Measurements from ENCODE around the gene NXPE4. TPM values are rescaled to one million over a fixed set of nuclear protein-coding genes. Genes with fewer than 3 reads are reported as not detected.

NXPE4 gene
- total and polyA plus RNA-seq, 2 of the 8 experiments (the other 6 are each of a cell fraction or from before 2014, with no cell fraction given): not detected

- POLR2A ChIA-PET (ENCODE audit: partially characterized antibody): no interaction called here
- 83% methylated on average over 4 of the region's 4 CpGs; no CpG with 5 or more reads in 1 of the 2 experiments for WGBS, 2 experiments (ENCODE audit: extremely low coverage in 1 of 2, insufficient coverage in 1 of 2, insufficient read length in 1 of 2, insufficient replicate concordance in 2 of 2, low coverage in 1 of 2, low lambda C conversion rate in 2 of 2, missing lambda C conversion rate in 1 of 2)
- no peak overlapping the region for H3K23ac ChIP-seq (ENCODE audit: insufficient read length)
- no peak overlapping the region for H2BK120ac ChIP-seq (replicated peaks; ENCODE audit: low read depth, low read length)
- H3K14ac ChIP-seq (ENCODE audit: insufficient read length): no peak overlapping the region
- H3K4me1 ChIP-seq (replicated peaks in 1 of 4; ENCODE audit: control insufficient read depth in 3 of 4, insufficient read depth in 4 of 4, low read length in 3 of 4): no peaks in the 10 kb centered on the region
- H4K8ac ChIP-seq (ENCODE audit: extremely low read depth, insufficient read depth, low read length): no peak overlapping the region
- H3K9ac ChIP-seq (replicated peaks in 1 of 4; ENCODE audit: extremely low read depth in 1 of 4, low read depth in 3 of 4, low read length in 3 of 4): no peak overlapping the region
- H2AK5ac ChIP-seq (ENCODE audit: low read depth, low read length): no peak overlapping the region
- no peak overlapping the region for H3K27ac ChIP-seq (ENCODE audit: low read depth, low read length)
- no peak overlapping the region for H2BK12ac ChIP-seq (ENCODE audit: low read depth, low read length)
- no peaks in the 10 kb centered on the region for H3K9me3 ChIP-seq (ENCODE audit: insufficient read depth in 2 of 2, low read depth in 1 of 2, low read length in 1 of 2)
- FAIRE-seq: no peak
- no peak overlapping the region for H3K4ac ChIP-seq (replicated peaks; ENCODE audit: insufficient read length, low read depth, low read length)
- DNase-seq (ENCODE audit: low read depth in 1 of 2, low spot score in 2 of 2): no peak
- H3K4me3 ChIP-seq (ENCODE audit: extremely low read depth in 1 of 4, insufficient read depth in 2 of 4, low read depth in 3 of 4, low read length in 4 of 4): no peak overlapping the region
- H3K79me2 ChIP-seq (ENCODE audit: control insufficient read depth in 1 of 2, insufficient read depth in 2 of 2, low read length in 2 of 2): no peaks in the 10 kb centered on the region
- no peak overlapping the region for H2BK5ac ChIP-seq (ENCODE audit: low read depth, low read length)
- H4K5ac ChIP-seq (ENCODE audit: insufficient read length, low read depth, low read length): no peak overlapping the region
- no peaks in the 10 kb centered on the region for H3K36me3 ChIP-seq (ENCODE audit: control insufficient read depth in 2 of 4, insufficient read depth in 4 of 4, low read length in 3 of 4)
- H3K79me1 ChIP-seq (ENCODE audit: low read depth, low read length): no peaks in the 10 kb centered on the region
- no peak overlapping the region; the same call in 1 of the 2 replicates for H2BK15ac ChIP-seq (ENCODE audit: low read length)
- no peaks in the 10 kb centered on the region for H4K20me1 ChIP-seq (replicated peaks in 1 of 2; ENCODE audit: control insufficient read depth in 1 of 2, insufficient read depth in 2 of 2, low read length in 2 of 2)
- no peak overlapping the region for H3K4me2 ChIP-seq (ENCODE audit: insufficient read depth in 1 of 2, low read depth in 2 of 2, low read length in 2 of 2)
- no peak overlapping the region for H3K18ac ChIP-seq (ENCODE audit: extremely low read depth, low read length)
- H2AFZ ChIP-seq (ENCODE audit: low read length): 0 out of 2 replicates have a peak overlapping the region, but pooled peaks have one; percentile 49
- H3K27me3 ChIP-seq (replicated peaks in 1 of 4; ENCODE audit: control insufficient read depth in 3 of 4, extremely low read depth in 1 of 4, insufficient read depth in 3 of 4, low read length in 3 of 4): no peaks in the 10 kb centered on the region
- H4K91ac ChIP-seq (replicated peaks; ENCODE audit: insufficient read length, low read length): no peak overlapping the region
- H2BK20ac ChIP-seq (ENCODE audit: low read length): no peak overlapping the region
- CTCF ChIA-PET (ENCODE audit: partially characterized antibody): interaction anchor here (0.9 kb wide), 1 partner anchor 14 kb away, joined by 3 read pairs; no protein-coding TSS in a partner anchor
- H3K23me2 ChIP-seq (ENCODE audit: low read depth, low read length): peaks cover 3% of the 10 kb centered on the region; the same call in 1 of the 2 replicates
- H3K56ac ChIP-seq (replicated peaks; ENCODE audit: insufficient read length, low read depth, low read length): no peak overlapping the region
- TF ChIP-seq POLR2A (IDR thresholded peaks at IDR 0.05; ENCODE audit: control extremely low read depth in 1 of 2, low read depth in 2 of 2, low read length in 2 of 2) (no peak), MAFK (IDR thresholded peaks at IDR 0.05; ENCODE audit: low read depth, low read length) (no peak), KDM4A (IDR thresholded peaks at IDR 0.05; ENCODE audit: low read depth, low read length, severe bottlenecking) (no peak), CBX8 (IDR thresholded peaks at IDR 0.05; ENCODE audit: borderline replicate concordance, low read depth, low read length) (no peak), JUN (IDR thresholded peaks at IDR 0.05; ENCODE audit: low read depth, low read length) (no peak), TCF12 (IDR thresholded peaks at IDR 0.05; ENCODE audit: low read depth, low read length) (no peak), PHF8 (conservative IDR thresholded peaks at IDR 0.05; ENCODE audit: low read depth, low read length) (no peak), BRCA1 (IDR thresholded peaks at IDR 0.05; ENCODE audit: low read depth, low read length) (no peak), FOSL1 (IDR thresholded peaks at IDR 0.05; ENCODE audit: insufficient read depth, low read depth, low read length) (no peak), EZH2 (IDR thresholded peaks at IDR 0.05; ENCODE audit: low read depth, low read length, severe bottlenecking) (no peak), SP1 (IDR thresholded peaks at IDR 0.05; ENCODE audit: low read depth, low read length) (no peak), CHD2 (IDR thresholded peaks at IDR 0.05; ENCODE audit: low read length) (no peak), BCL11A (IDR thresholded peaks at IDR 0.05; ENCODE audit: low read depth in 2 of 2, low read length in 2 of 2) (no peak), ATF3 (IDR thresholded peaks at IDR 0.05; ENCODE audit: insufficient read depth, low read depth, low read length) (no peak)
These were observed 44.5 kb downstream of the NXPE4 start for GRCh38 chr11:114551060-114551459.

Measured in H1 (cell line).